ENCODE measurements around the gene LHX3. TPM values are rescaled to one million over a fixed set of nuclear protein-coding genes. Genes with fewer than 3 reads are reported as not detected.
"Not testable (repeated sequence)": the region's sequence is repeated elsewhere in the genome, so short reads cannot be mapped to it uniquely, and the experiment has no call there.

The LHX3 gene
- total RNA-seq, 2 experiments from 2014 or later: not detected

- DNase-seq: no peak
- Mint-ChIP-seq H3K27ac (no peak overlapping the region), H3K9me3 (no peaks in the 10 kb centered on the region), H3K4me3 (no peak overlapping the region), H3K27me3 (ENCODE audit: low read depth) (no peaks in the 10 kb centered on the region), H3K4me1 (ENCODE audit: low read depth) (peaks cover 25% of the 10 kb centered on the region), H3K36me3 (ENCODE audit: low read depth) (peaks cover 12% of the 10 kb centered on the region)
- CTCF ChIA-PET: interaction anchor here (0.6 kb wide), 1 partner anchor 11 kb away, joined by 4 read pairs; no protein-coding TSS in a partner anchor
- intact Hi-C loops (cut with micrococcal nuclease): no loop called here
These were observed 33.4 kb upstream of the LHX3 start for GRCh38 chr9:136238342-136238732.

DNA sequence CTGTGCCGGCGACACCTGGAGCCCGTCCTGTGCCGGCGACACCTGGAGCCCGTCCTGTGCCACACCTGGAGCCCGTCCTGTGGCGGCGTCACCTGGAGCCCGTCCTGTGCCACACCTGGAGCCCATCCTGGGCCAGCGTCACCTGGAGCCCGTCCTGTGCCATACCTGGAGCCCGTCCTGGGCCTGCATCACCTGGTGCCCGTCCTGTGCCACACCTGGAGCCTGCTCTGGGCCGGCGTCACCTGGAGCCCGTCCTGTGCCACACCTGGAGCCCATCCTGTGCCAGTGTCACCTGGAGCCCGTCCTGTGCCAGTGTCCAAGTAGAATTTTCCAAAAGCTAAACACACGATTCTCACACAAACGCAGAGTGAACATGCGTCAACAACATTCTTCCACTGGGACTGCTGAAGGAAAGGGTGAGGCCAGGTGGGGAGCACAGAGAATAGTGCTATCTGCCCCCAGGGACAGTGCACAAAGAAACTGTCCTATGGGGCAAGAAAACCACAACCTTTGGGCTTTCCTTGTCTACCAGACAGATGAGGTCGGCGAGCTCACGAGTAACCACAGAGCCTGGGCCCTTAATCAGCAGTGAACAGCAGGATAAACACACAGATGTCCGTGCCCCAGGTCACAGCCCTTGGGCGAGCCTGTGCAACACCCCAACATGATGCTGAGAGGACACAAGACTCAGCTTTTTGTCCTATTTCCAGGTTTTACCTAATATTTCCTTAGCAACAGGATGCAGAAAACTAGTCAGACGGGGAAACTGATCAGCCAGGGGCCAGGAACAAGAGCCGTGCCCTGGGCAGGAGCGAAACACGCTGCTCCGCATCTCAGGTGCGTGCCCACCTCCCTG, 32.8 kb upstream of the LHX3 start:
- intact Hi-C loops (cut with micrococcal nuclease): no loop called here
- Mint-ChIP-seq H3K27ac (no peak overlapping the region), H3K9me3 (no peaks in the 10 kb centered on the region), H3K36me3 (ENCODE audit: low read depth) (peaks cover 12% of the 10 kb centered on the region), H3K27me3 (ENCODE audit: low read depth) (no peaks in the 10 kb centered on the region), H3K4me1 (ENCODE audit: low read depth) (peaks cover 25% of the 10 kb centered on the region), H3K4me3 (no peak overlapping the region)
- CTCF ChIA-PET: interaction anchor here (0.6 kb wide), 1 partner anchor 10 kb away, joined by 4 read pairs; no protein-coding TSS in a partner anchor
- DNase-seq: no peak

DNA sequence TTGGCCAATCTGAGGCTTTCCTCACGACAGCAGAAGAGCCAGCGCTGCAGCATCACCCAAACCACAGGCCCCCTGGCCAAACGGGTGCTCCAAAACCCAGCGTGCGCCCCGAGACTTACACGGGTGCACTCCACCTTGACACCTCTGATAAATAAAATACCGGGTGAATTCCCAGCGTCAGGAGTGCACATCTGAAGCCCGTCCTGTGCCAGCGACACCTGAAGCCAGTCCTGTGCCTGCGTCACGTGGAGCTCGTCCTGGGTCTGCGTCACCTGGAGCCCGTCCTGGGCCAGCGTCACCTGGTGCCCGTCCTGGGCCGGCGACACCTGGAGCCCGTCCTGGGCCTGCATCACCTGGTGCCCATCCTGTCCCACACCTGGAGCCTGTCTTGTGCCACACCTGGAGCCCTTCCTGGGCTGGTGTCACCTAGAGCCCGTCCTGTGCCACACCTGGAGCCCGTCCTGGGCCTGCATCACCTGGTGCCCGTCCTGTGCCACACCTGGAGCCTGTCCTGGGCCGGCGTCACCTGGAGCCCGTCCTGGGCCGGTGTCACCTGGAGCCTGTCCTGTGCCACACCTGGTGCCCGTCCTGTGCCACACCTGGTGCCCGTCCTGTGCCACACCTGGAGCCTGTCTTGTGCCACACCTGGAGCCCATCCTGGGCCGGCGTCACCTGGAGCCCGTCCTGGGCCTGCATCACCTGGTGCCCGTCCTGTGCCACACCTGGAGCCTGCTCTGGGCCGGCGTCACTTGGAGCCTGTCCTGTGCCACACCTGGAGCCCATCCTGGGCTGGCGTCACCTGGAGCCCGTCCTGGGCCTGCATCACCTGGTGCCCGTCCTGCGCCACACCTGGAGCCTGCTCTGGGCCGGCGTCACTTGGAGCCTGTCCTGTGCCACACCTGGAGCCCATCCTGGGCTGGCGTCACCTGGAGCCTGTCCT, 31.8 kb upstream of the LHX3 start:
- DNase-seq; H3K4me3 Mint-ChIP-seq; H3K27me3 Mint-ChIP-seq (ENCODE audit: low read depth); H3K9me3 Mint-ChIP-seq; CTCF ChIA-PET; intact Hi-C loops (cut with micrococcal nuclease); H3K27ac Mint-ChIP-seq: not testable (repeated sequence)
- Mint-ChIP-seq H3K36me3 (ENCODE audit: low read depth) (peaks cover 15% of the 10 kb centered on the region), H3K4me1 (ENCODE audit: low read depth) (peaks cover 30% of the 10 kb centered on the region)

DNA sequence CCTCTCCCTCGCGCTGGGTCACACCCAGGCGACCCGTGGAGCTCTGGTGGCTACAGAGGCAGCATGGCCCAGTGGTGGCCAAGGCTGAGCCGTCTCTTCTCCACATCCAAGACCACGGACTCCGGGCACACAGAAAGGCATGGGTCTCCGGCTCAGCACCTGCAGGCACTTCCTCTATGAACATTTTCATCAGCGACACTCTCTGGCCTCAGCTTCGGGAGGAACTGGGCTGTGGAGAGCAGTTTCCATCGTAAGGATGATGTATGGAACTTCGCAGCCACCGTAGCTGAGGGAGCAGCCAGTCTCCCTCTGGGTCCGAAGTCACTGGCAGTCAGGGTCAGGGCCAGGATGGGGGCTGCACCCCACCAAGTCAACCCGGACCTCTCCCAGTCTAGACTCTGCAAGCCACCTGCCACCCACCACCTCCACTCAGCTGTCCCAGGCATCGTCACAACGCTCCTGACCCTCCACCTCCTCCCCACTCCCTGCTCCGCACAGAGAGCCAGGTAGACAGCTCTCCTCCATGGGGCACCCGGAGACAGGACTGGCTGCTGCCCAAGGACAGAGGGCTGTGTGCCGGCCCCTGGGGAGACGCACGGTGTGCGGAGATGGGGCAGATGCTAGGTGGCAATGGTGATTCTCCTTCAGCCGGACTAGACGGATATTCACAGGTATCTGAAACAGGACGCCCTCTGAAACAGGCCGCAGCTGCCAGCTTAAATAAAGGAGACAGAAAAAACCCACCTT, 31.0 kb upstream of the LHX3 start:
- no peaks in the 10 kb centered on the region for H3K9me3 Mint-ChIP-seq

GRCh38 chr9:136235171-136235570, 30.2 kb upstream of the LHX3 start:
- no peaks in the 10 kb centered on the region for H3K9me3 Mint-ChIP-seq
- intact Hi-C loops (cut with micrococcal nuclease): no loop called here
- DNase-seq: no peak
- peaks cover 15% of the 10 kb centered on the region for H3K36me3 Mint-ChIP-seq (ENCODE audit: low read depth)
- no peaks in the 10 kb centered on the region for H3K27me3 Mint-ChIP-seq (ENCODE audit: low read depth)
- CTCF ChIA-PET: no interaction called here
- no peak overlapping the region for H3K4me3 Mint-ChIP-seq
- peaks cover 29% of the 10 kb centered on the region for H3K4me1 Mint-ChIP-seq (ENCODE audit: low read depth)
- no peak overlapping the region for H3K27ac Mint-ChIP-seq

More for the DNA sequence above, 31.0 kb upstream of the LHX3 start:
- no peak overlapping the region for H3K4me3 Mint-ChIP-seq
- H3K36me3 Mint-ChIP-seq (ENCODE audit: low read depth): peaks cover 15% of the 10 kb centered on the region
- no peak overlapping the region for H3K27ac Mint-ChIP-seq
- CTCF ChIA-PET: no interaction called here
- intact Hi-C loops (cut with micrococcal nuclease): no loop called here
- peaks cover 29% of the 10 kb centered on the region for H3K4me1 Mint-ChIP-seq (ENCODE audit: low read depth)
- DNase-seq: no peak
- H3K27me3 Mint-ChIP-seq (ENCODE audit: low read depth): no peaks in the 10 kb centered on the region

- Mint-ChIP-seq H3K4me3 (no peak overlapping the region), H3K9me3 (no peaks in the 10 kb centered on the region), H3K27ac (no peak overlapping the region), H3K27me3 (ENCODE audit: low read depth) (no peaks in the 10 kb centered on the region), H3K36me3 (ENCODE audit: low read depth) (peaks cover 15% of the 10 kb centered on the region), H3K4me1 (ENCODE audit: low read depth) (peaks cover 29% of the 10 kb centered on the region)
- CTCF ChIA-PET: no interaction called here
- intact Hi-C loops (cut with micrococcal nuclease): no loop called here
- no peak for DNase-seq
These were observed 29.7 kb upstream of the LHX3 start for GRCh38 chr9:136234597-136234996.

DNA sequence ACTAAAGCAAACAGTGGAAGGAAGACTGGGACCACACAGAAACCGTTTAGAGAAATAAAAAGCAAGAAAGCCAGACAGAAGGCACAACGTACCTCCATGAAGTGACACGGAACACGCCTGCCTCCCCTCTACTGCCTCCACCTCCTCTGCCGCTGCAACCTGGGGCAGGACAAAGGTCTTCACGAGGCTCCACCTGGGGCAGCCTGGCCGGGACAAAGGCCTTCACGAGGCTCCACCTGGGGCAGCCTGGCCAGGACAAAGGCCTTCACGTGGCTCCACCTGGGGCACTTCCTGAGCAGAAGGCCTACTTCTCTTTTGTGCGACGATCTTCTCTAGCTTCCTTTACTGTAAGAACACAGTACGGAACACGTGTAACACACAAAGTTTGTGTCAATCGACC, 28.9 kb upstream of the LHX3 start:
- Mint-ChIP-seq H3K4me1 (ENCODE audit: low read depth) (peaks cover 29% of the 10 kb centered on the region), H3K27ac (peak overlapping the region; percentile 20), H3K4me3 (no peak overlapping the region), H3K36me3 (ENCODE audit: low read depth) (peaks cover 15% of the 10 kb centered on the region), H3K9me3 (no peaks in the 10 kb centered on the region), H3K27me3 (ENCODE audit: low read depth) (no peaks in the 10 kb centered on the region)
- CTCF ChIA-PET: no interaction called here
- DNase-seq: no peak
- intact Hi-C loops (cut with micrococcal nuclease): no loop called here

- no peaks in the 10 kb centered on the region for H3K27me3 Mint-ChIP-seq (ENCODE audit: low read depth)
- intact Hi-C loops (cut with micrococcal nuclease): no loop called here
- no peak for DNase-seq
These were observed 28.5 kb upstream of the LHX3 start for GRCh38 chr9:136233411-136233810.

DNA sequence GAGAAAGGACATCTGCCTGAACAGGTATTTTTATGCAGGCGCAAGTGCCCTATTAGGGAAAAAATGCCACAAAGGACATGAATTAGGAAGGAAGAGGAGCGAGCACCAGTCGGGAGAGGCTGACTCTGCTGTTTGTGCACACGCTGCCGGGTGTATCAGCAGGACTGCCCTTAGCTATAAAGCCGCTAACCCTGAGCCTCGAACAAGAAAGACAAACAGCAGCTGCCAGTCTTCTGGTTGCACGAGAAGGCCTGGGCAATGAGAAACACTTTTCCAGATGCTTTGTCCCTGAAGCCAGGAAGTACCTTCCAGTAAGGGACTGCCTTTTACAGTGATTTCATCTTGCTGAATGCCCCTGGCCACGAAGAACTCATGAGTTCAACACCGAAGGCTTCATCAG, 28.0 kb upstream of the LHX3 start:
- Mint-ChIP-seq H3K4me1 (ENCODE audit: low read depth) (peaks cover 38% of the 10 kb centered on the region), H3K27me3 (ENCODE audit: low read depth) (no peaks in the 10 kb centered on the region), H3K27ac (peak overlapping the region; percentile 30), H3K4me3 (no peak overlapping the region), H3K9me3 (no peaks in the 10 kb centered on the region), H3K36me3 (ENCODE audit: low read depth) (peaks cover 19% of the 10 kb centered on the region)
- intact Hi-C loops (cut with micrococcal nuclease): loop anchor here (1.0 kb wide), 1 partner anchor 11 kb away; no protein-coding TSS in a partner anchor
- CTCF ChIA-PET: interaction anchor here (0.5 kb wide), 1 partner anchor 13 kb away, joined by 4 read pairs; no protein-coding TSS in a partner anchor
- DNase-seq: no peak

More at GRCh38 chr9:136233411-136233810, 28.5 kb upstream of the LHX3 start:
- no peaks in the 10 kb centered on the region for H3K9me3 Mint-ChIP-seq
- H3K4me1 Mint-ChIP-seq (ENCODE audit: low read depth): peaks cover 33% of the 10 kb centered on the region
- H3K36me3 Mint-ChIP-seq (ENCODE audit: low read depth): peaks cover 18% of the 10 kb centered on the region
- no peak overlapping the region for H3K4me3 Mint-ChIP-seq
- CTCF ChIA-PET: interaction anchor here (0.5 kb wide), 1 partner anchor 13 kb away, joined by 4 read pairs; no protein-coding TSS in a partner anchor
- peak overlapping the region; percentile 20 for H3K27ac Mint-ChIP-seq

- Mint-ChIP-seq H3K4me1 (ENCODE audit: low read depth) (peaks cover 39% of the 10 kb centered on the region), H3K4me3 (peak overlapping the region; percentile 48), H3K27me3 (ENCODE audit: low read depth) (no peaks in the 10 kb centered on the region), H3K27ac (peak overlapping the region; percentile 72), H3K9me3 (no peaks in the 10 kb centered on the region), H3K36me3 (ENCODE audit: low read depth) (peaks cover 19% of the 10 kb centered on the region)
- DNase-seq: peak; percentile 67
- CTCF ChIA-PET: no interaction called here
- intact Hi-C loops (cut with micrococcal nuclease): loop anchor here (1.0 kb wide), 1 partner anchor 13 kb away; no protein-coding TSS in a partner anchor
These were observed 26.8 kb upstream of the LHX3 start for GRCh38 chr9:136231478-136232297.

DNA sequence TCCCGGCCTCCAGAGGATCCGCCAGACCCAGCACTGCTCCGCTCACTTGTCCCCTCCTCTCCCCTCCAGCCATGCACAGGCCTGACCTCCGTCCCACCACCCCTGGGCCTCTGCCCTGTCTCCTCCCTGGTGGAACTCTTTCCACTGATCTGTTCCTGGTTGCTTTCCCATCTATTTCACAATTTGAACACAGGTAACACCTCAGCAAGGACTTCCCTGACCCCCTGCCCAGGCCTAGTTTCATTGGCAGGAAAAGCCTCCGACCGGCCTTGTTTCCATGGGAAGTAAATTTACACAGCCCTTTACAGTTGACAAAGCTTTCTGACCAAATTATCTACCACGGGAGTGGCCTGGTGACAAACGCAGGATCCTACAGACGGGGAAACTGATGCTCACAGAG, 25.8 kb upstream of the LHX3 start:
- Mint-ChIP-seq H3K27me3 (ENCODE audit: low read depth) (no peaks in the 10 kb centered on the region), H3K27ac (no peak overlapping the region), H3K4me1 (ENCODE audit: low read depth) (peaks cover 39% of the 10 kb centered on the region), H3K9me3 (no peaks in the 10 kb centered on the region), H3K4me3 (no peak overlapping the region), H3K36me3 (ENCODE audit: low read depth) (peaks cover 19% of the 10 kb centered on the region)
- DNase-seq: no peak
- intact Hi-C loops (cut with micrococcal nuclease): no loop called here
- CTCF ChIA-PET: no interaction called here

Data from activated naive CD4-positive, alpha-beta T cell treated with anti-CD3 and anti-CD28 coated beads for 36 hours (primary cell).